Uterus (tissue), 2 donors: ENCODE results near the gene KRT37.

Experiments used
- POLR2A ChIP-seq, 2 donors: fragments of 450-650 bp; IDR thresholded peaks; one replicate each; pipeline ENCODE4 v1.6.1; 2016; ENCODE audit warnings: antibody characterized with exemption in 2 of 2, mild to moderate bottlenecking in 1 of 2, moderate library complexity in 1 of 2
- TF ChIP-seq, protein P1 (sequence below), 4 experiments: fragments of 200-600 bp in 2 of 4; fragments of 450-650 bp in 2 of 4; sonication (generic) in 2 of 4; IDR thresholded peaks; one replicate each; pipeline ENCODE4 v1.5.1; 2016 to 2019; ENCODE audit warnings: antibody characterized with exemption in 4 of 4, mild to moderate bottlenecking in 2 of 4, moderate library complexity in 1 of 4

DNA sequence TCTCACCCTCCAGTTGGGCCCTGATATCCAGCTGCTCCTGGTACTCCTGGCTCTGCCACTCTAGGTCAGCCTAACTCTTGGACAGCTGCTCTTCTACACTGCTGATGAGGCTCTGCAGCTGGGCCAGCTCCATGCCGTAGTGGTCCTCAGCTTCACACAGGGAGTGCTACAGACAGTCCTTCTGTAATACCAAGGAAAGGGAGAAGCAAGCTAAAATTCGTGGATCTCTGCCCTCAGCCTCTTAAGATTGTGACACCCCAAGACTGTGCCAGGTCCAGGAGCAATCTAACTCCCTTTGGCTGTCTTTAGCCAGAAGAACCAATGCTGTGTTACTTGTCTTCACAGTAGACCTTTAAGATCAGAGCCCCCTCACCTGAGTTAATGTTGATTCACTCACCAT, 24.1 kb upstream of the KRT37 start:
- TF ChIP-seq, protein P1, sequence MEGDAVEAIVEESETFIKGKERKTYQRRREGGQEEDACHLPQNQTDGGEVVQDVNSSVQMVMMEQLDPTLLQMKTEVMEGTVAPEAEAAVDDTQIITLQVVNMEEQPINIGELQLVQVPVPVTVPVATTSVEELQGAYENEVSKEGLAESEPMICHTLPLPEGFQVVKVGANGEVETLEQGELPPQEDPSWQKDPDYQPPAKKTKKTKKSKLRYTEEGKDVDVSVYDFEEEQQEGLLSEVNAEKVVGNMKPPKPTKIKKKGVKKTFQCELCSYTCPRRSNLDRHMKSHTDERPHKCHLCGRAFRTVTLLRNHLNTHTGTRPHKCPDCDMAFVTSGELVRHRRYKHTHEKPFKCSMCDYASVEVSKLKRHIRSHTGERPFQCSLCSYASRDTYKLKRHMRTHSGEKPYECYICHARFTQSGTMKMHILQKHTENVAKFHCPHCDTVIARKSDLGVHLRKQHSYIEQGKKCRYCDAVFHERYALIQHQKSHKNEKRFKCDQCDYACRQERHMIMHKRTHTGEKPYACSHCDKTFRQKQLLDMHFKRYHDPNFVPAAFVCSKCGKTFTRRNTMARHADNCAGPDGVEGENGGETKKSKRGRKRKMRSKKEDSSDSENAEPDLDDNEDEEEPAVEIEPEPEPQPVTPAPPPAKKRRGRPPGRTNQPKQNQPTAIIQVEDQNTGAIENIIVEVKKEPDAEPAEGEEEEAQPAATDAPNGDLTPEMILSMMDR (IDR thresholded peaks at IDR 0.05), result no peak
- TF ChIP-seq POLR2A (IDR thresholded peaks at IDR 0.05), result no peak
